Measurements from ENCODE around the gene PCDHGC3.

DNA sequence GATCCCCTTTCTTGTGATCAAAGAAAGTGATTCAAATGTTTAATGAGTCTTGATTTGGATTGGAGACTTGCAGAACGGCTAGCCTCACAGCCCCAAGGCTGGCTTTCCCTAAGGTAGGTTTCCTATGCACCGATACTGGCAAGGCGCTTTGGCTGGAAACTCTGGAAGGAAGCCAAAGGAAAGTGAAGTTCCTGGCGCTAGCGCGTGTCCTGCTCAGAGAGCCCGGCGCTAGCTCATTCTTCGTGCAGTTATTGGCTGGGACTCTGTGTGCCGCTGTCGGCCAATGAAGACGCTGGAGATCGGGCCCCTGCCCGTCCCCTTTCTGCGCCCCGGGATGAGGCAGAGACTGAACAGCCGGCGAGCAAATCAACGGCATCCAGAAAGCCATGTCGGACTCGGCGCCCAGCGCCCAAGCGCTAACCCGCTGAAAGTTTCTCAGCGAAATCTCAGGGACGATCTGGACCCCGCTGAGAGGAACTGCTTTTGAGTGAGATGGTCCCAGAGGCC lies at the start of gene PCDHGC3:
- TF ChIP-seq, protein P1, sequence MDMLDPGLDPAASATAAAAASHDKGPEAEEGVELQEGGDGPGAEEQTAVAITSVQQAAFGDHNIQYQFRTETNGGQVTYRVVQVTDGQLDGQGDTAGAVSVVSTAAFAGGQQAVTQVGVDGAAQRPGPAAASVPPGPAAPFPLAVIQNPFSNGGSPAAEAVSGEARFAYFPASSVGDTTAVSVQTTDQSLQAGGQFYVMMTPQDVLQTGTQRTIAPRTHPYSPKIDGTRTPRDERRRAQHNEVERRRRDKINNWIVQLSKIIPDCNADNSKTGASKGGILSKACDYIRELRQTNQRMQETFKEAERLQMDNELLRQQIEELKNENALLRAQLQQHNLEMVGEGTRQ (IDR thresholded peaks at IDR 0.05) = 0 out of 2 replicates have a peak, but pooled peaks have one; percentile 10
- TF ChIP-seq, protein P2, sequence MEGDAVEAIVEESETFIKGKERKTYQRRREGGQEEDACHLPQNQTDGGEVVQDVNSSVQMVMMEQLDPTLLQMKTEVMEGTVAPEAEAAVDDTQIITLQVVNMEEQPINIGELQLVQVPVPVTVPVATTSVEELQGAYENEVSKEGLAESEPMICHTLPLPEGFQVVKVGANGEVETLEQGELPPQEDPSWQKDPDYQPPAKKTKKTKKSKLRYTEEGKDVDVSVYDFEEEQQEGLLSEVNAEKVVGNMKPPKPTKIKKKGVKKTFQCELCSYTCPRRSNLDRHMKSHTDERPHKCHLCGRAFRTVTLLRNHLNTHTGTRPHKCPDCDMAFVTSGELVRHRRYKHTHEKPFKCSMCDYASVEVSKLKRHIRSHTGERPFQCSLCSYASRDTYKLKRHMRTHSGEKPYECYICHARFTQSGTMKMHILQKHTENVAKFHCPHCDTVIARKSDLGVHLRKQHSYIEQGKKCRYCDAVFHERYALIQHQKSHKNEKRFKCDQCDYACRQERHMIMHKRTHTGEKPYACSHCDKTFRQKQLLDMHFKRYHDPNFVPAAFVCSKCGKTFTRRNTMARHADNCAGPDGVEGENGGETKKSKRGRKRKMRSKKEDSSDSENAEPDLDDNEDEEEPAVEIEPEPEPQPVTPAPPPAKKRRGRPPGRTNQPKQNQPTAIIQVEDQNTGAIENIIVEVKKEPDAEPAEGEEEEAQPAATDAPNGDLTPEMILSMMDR (IDR thresholded peaks at IDR 0.05) = peak; percentile 25; the same call in 1 of the 3 replicates
- TF ChIP-seq POLR2A (IDR thresholded peaks at IDR 0.05; ENCODE audit: low read length) = peak; percentile 17; the same call in 1 of the 2 replicates
- no peak for TF ChIP-seq TP53 (CRISPR knock-in tag; IDR thresholded peaks at IDR 0.05)
- TF ChIP-seq RAD21 (conservative IDR thresholded peaks at IDR 0.05 in 1 of 2, IDR thresholded peaks at IDR 0.05 in 1 of 2) = peak; percentile 45 to 64
- TF ChIP-seq MAFK (IDR thresholded peaks at IDR 0.05; ENCODE audit: partially characterized antibody) = no peak

Data from A549 (cell line).